Endothelial cell of umbilical vein (primary cell): ENCODE results near the gene GET4.
A peak's percentile ranks its signal among the peaks of the same experiment; 100 is the strongest.

Experiments used
- CTCF ChIP-seq, 2 donors: IDR thresholded peaks; 1 replicate in 1 of 2; 2 replicates in 1 of 2; pipeline ENCODE4 v1.5.1; 2011; ENCODE audit warnings: low read length in 2 of 2, mild to moderate bottlenecking in 2 of 2, moderate library complexity in 2 of 2, control low read depth in 1 of 2, inconsistent platforms in 1 of 2, low read depth in 1 of 2; ENCODE audit not compliant: insufficient read depth in 1 of 2; ENCODE audit errors: extremely low read depth in 1 of 2
- EZH2 ChIP-seq: IDR thresholded peaks from 2 replicates; pipeline ENCODE4 v1.6.1; 2012; ENCODE audit warnings: borderline replicate concordance, low read depth, mild to moderate bottlenecking, moderate library complexity, low read length, inconsistent platforms; ENCODE audit not compliant: severe bottlenecking
- JUN ChIP-seq: IDR thresholded peaks from 2 replicates; pipeline ENCODE4 v1.6.1; 2011; ENCODE audit warnings: borderline replicate concordance, low read depth; ENCODE audit not compliant: insufficient read length, insufficient read depth
- MYC ChIP-seq: IDR thresholded peaks from one replicate; pipeline ENCODE4 v1.6.1; 2011; ENCODE audit warnings: mild to moderate bottlenecking, low read depth, low read length
- POLR2A ChIP-seq: IDR thresholded peaks from 2 replicates; pipeline ENCODE4 v1.6.1; 2012; ENCODE audit warnings: low read depth, mild to moderate bottlenecking, control low read depth, low read length
- POLR2AphosphoS5 ChIP-seq: IDR thresholded peaks from 2 replicates; pipeline ENCODE4 v1.6.1; 2012; ENCODE audit warnings: low read depth, mild to moderate bottlenecking, control low read depth, low read length, moderate library complexity; ENCODE audit not compliant: insufficient read depth

- TF ChIP-seq EZH2 = no peak
- no peak for TF ChIP-seq CTCF (IDR thresholded peaks at IDR 0.05; ENCODE audit: extremely low read depth in 1 of 2, insufficient read depth in 1 of 2, low read depth in 1 of 2, low read length in 2 of 2)
- TF ChIP-seq POLR2A = no peak
- no peak for TF ChIP-seq POLR2AphosphoS5
- no peak for TF ChIP-seq MYC
- TF ChIP-seq JUN = peak; percentile 99
These were observed 44.7 kb upstream of the GET4 start for GRCh38 chr7:831596-832166.
